ENCODE results near the gene KIF23. TPM values are rescaled to one million over a fixed set of nuclear protein-coding genes. Genes with fewer than 3 reads are reported as not detected.
"Not testable (repeated sequence)": the region's sequence is repeated elsewhere in the genome, so short reads cannot be mapped to it uniquely, and the experiment has no call there.

KIF23 gene
- total RNA-seq, 1 experiment from 2014 or later = 83.7 TPM

- DNase-seq (ENCODE audit: low read depth, low spot score) = no peak
- H3K4me1 ChIP-seq (ENCODE audit: control insufficient read depth in 1 of 2, insufficient read depth in 2 of 2, low read length in 2 of 2) = peaks cover 2 to 3% of the 10 kb centered on the region in 2 experiments; a peak in 3 of 4 replicates
- BruUV-seq (replicated peaks) = no TSS peak
- intact Hi-C loops (cut with micrococcal nuclease) = no loop called here
- no peak for TF ChIP-seq MAX (IDR thresholded peaks at IDR 0.05)
- TF ChIP-seq EGR1 (IDR thresholded peaks at IDR 0.05; ENCODE audit: low read depth) = no peak
- ATAC-seq = no peak
- ChIA-PET RAD21 (ENCODE audit: low non-redundant PET in 1 of 2, low total read pairs in 2 of 2, uncharacterized antibody in 2 of 2, unreplicated experiment in 2 of 2) (no interaction called here), POLR2A (no interaction called here), CTCF (no interaction called here)
- H3K9ac ChIP-seq (ENCODE audit: low read length) = no peak overlapping the region
- no peaks in the 10 kb centered on the region for H4K20me1 ChIP-seq (ENCODE audit: insufficient read depth)
- H3K9me2 ChIP-seq (ENCODE audit: insufficient read depth) = no peaks in the 10 kb centered on the region
- no peak overlapping the region for H3K4me3 ChIP-seq (replicated peaks in 1 of 2; ENCODE audit: low read depth in 1 of 2, low read length in 2 of 2)
- H3K27ac ChIP-seq (ENCODE audit: low read depth, low read length) = no peak overlapping the region
- no peak overlapping the region for H2AFZ ChIP-seq (ENCODE audit: low read depth, low read length, poor library complexity, severe bottlenecking)
- no peaks in the 10 kb centered on the region for H3K9me3 ChIP-seq (ENCODE audit: control insufficient read depth in 1 of 2, insufficient read depth in 1 of 2, low read depth in 1 of 2, low read length in 2 of 2)
- no peaks in the 10 kb centered on the region for H3K27me3 ChIP-seq (ENCODE audit: insufficient read depth, low read length)
- H3K4me2 ChIP-seq (ENCODE audit: low read length) = no peak overlapping the region
- H3K79me2 ChIP-seq (ENCODE audit: insufficient read depth, low read length) = peaks cover 28% of the 10 kb centered on the region
- H3K36me3 ChIP-seq (ENCODE audit: control insufficient read depth in 1 of 2, insufficient read depth in 2 of 2, low read length in 2 of 2) = peaks cover 45 to 55% of the 10 kb centered on the region in 2 experiments
These were observed 32.8 kb downstream of the KIF23 start for GRCh38 chr15:69446953-69447352.

- H2AFZ ChIP-seq (ENCODE audit: low read depth, low read length, poor library complexity, severe bottlenecking); DNase-seq (ENCODE audit: low read depth, low spot score); CTCF ChIA-PET; BruUV-seq (replicated peaks); H3K9me3 ChIP-seq (ENCODE audit: control insufficient read depth in 1 of 2, insufficient read depth in 1 of 2, low read depth in 1 of 2, low read length in 2 of 2); H3K4me3 ChIP-seq (replicated peaks in 1 of 2; ENCODE audit: low read depth in 1 of 2, low read length in 2 of 2); H3K27ac ChIP-seq (ENCODE audit: low read depth, low read length); ATAC-seq; H3K9ac ChIP-seq (ENCODE audit: low read length); RAD21 ChIA-PET (ENCODE audit: low non-redundant PET in 1 of 2, low total read pairs in 2 of 2, uncharacterized antibody in 2 of 2, unreplicated experiment in 2 of 2); H3K9me2 ChIP-seq (ENCODE audit: insufficient read depth); H3K27me3 ChIP-seq (ENCODE audit: insufficient read depth, low read length); intact Hi-C loops (cut with micrococcal nuclease); POLR2A ChIA-PET; H3K4me2 ChIP-seq (ENCODE audit: low read length): not testable (repeated sequence)
- peaks cover 44 to 56% of the 10 kb centered on the region in 2 experiments for H3K36me3 ChIP-seq (ENCODE audit: control insufficient read depth in 1 of 2, insufficient read depth in 2 of 2, low read length in 2 of 2)
- peaks cover 9 to 20% of the 10 kb centered on the region in 2 experiments; a peak in 3 of 4 replicates for H3K4me1 ChIP-seq (ENCODE audit: control insufficient read depth in 1 of 2, insufficient read depth in 2 of 2, low read length in 2 of 2)
- H3K79me2 ChIP-seq (ENCODE audit: insufficient read depth, low read length) = peaks cover 25% of the 10 kb centered on the region
- peaks cover 21% of the 10 kb centered on the region; the same call in 1 of the 2 replicates for H4K20me1 ChIP-seq (ENCODE audit: insufficient read depth)
These were observed 36.1 kb downstream of the KIF23 start for GRCh38 chr15:69450221-69450620.

Data from HCT116 (cell line).